D721Med (cell line): ENCODE measurements around the gene SRGN.

ENCODE experiments used
- DNase-seq: peaks from one replicate; pipeline ENCODE4 v3.0.0; 2011; ENCODE audit warnings: low spot score; ENCODE audit not compliant: insufficient read length
- FAIRE-seq: peaks from 2 replicates; lab custom pipeline; 2011; peaks lifted over from hg19 to GRCh38; lab: Jason Lieb, UNC
- TF ChIP-seq, protein P1 (sequence below): IDR thresholded peaks from 2 replicates; pipeline ENCODE4 v1.5.1; 2012; ENCODE audit warnings: mild to moderate bottlenecking, control low read depth; ENCODE audit not compliant: insufficient read depth; ENCODE audit errors: missing control alignments

Gene SRGN

DNA sequence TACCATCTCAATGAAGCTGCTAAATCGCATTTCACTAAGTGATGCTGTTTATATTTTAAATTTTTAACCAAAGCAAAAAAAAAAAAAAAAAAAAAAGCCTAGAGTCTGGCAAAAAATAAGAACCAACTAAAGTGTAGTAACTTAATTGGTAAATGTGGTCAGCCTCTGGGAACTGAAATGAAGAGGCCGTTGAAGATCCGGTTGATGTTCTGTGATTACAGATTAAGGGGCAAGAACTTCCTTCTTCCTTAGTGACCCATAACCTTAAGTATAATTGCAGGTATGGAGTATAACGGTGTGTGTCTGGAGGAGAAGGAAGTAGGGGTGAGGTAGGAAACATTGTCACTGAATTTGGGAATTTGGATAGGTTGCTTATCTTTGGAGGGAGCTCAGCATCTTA, 7.7 kb upstream of the SRGN start:
- FAIRE-seq (no peak), DNase-seq (no peak)
- TF ChIP-seq, protein P1, sequence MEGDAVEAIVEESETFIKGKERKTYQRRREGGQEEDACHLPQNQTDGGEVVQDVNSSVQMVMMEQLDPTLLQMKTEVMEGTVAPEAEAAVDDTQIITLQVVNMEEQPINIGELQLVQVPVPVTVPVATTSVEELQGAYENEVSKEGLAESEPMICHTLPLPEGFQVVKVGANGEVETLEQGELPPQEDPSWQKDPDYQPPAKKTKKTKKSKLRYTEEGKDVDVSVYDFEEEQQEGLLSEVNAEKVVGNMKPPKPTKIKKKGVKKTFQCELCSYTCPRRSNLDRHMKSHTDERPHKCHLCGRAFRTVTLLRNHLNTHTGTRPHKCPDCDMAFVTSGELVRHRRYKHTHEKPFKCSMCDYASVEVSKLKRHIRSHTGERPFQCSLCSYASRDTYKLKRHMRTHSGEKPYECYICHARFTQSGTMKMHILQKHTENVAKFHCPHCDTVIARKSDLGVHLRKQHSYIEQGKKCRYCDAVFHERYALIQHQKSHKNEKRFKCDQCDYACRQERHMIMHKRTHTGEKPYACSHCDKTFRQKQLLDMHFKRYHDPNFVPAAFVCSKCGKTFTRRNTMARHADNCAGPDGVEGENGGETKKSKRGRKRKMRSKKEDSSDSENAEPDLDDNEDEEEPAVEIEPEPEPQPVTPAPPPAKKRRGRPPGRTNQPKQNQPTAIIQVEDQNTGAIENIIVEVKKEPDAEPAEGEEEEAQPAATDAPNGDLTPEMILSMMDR, result no peak

- DNase-seq, result no peak
- no peak for FAIRE-seq
- TF ChIP-seq, protein P1, result no peak
Measured at GRCh38 chr10:69086001-69086509, 1.8 kb upstream of the SRGN start.

GRCh38 chr10:69088471-69088769, 517 bp downstream of the SRGN start:
- FAIRE-seq (no peak), DNase-seq (no peak)
- TF ChIP-seq, protein P1, result no peak

- FAIRE-seq, result no peak
Measured at GRCh38 chr10:69088801-69089501, 1.0 kb downstream of the SRGN start.

GRCh38 chr10:69089638-69090599, 2.0 kb downstream of the SRGN start:
- TF ChIP-seq, protein P1, result no peak
- FAIRE-seq, result no peak
- DNase-seq, result no peak

More at GRCh38 chr10:69088801-69089501, 1.0 kb downstream of the SRGN start:
- DNase-seq, result no peak
- TF ChIP-seq, protein P1, result no peak

DNA sequence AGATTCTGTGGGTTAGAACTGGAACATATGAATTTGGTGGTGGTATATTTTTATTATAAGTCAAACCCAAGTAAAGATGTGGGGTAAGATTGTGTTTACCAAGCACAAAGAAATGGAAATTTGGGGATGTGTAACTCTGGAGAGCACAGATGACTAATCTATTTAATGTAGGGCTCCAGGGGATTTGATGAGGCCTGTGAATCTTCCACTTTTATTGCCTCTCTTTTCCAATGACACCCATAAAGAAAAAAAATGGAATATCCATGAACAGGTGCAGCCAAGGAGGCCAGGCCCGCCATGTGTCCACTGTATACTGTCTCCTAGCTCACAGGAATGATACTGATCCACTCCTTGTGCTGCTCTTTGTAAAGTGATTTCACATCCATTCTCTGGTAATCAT, 2.8 kb downstream of the SRGN start:
- DNase-seq (no peak), FAIRE-seq (no peak)
- TF ChIP-seq, protein P1, result no peak
